ENCODE results near the gene EFNA2. TPM values are rescaled to one million over a fixed set of nuclear protein-coding genes. Genes with fewer than 3 reads are reported as not detected.

The EFNA2 gene
- total RNA-seq, 2 experiments from 2014 or later: not detected

- no peak overlapping the region for H3K27ac Mint-ChIP-seq
- no peaks in the 10 kb centered on the region for H3K27me3 Mint-ChIP-seq
- no peaks in the 10 kb centered on the region for H3K36me3 Mint-ChIP-seq (ENCODE audit: low read depth)
- DNase-seq: no peak
- peak overlapping the region; percentile 8 for H3K4me3 Mint-ChIP-seq
- no peaks in the 10 kb centered on the region for H3K4me1 Mint-ChIP-seq
- H3K9me3 Mint-ChIP-seq: no peaks in the 10 kb centered on the region
- POLR2A ChIA-PET: no interaction called here
- CTCF ChIA-PET: no interaction called here
Observed at GRCh38 chr19:1307755-1308303, 22.2 kb downstream of the EFNA2 start.

- no peaks in the 10 kb centered on the region for H3K36me3 Mint-ChIP-seq (ENCODE audit: low read depth)
- ChIA-PET CTCF (no interaction called here), POLR2A (no interaction called here)
- DNase-seq: no peak
- H3K27me3 Mint-ChIP-seq: peaks cover 2% of the 10 kb centered on the region
- no peak overlapping the region for H3K27ac Mint-ChIP-seq
- no peak overlapping the region for H3K4me3 Mint-ChIP-seq
- no peaks in the 10 kb centered on the region for H3K9me3 Mint-ChIP-seq
- H3K4me1 Mint-ChIP-seq: no peaks in the 10 kb centered on the region
Observed at GRCh38 chr19:1308718-1309117, 23.0 kb downstream of the EFNA2 start.

GRCh38 chr19:1309977-1310852, 24.5 kb downstream of the EFNA2 start:
- Mint-ChIP-seq H3K36me3 (ENCODE audit: low read depth) (no peaks in the 10 kb centered on the region), H3K4me1 (no peaks in the 10 kb centered on the region), H3K27me3 (peaks cover 2% of the 10 kb centered on the region), H3K9me3 (no peaks in the 10 kb centered on the region), H3K4me3 (no peak overlapping the region), H3K27ac (no peak overlapping the region)
- ChIA-PET POLR2A (no interaction called here), CTCF (no interaction called here)
- no peak for DNase-seq

- no peak for DNase-seq
- H3K36me3 Mint-ChIP-seq (ENCODE audit: low read depth): no peaks in the 10 kb centered on the region
- H3K4me1 Mint-ChIP-seq: no peaks in the 10 kb centered on the region
- no peaks in the 10 kb centered on the region for H3K9me3 Mint-ChIP-seq
- no peak overlapping the region for H3K27ac Mint-ChIP-seq
- peaks cover 2% of the 10 kb centered on the region for H3K27me3 Mint-ChIP-seq
- CTCF ChIA-PET: no interaction called here
- POLR2A ChIA-PET: no interaction called here
- H3K4me3 Mint-ChIP-seq: no peak overlapping the region
Observed at GRCh38 chr19:1310853-1311180, 25.1 kb downstream of the EFNA2 start.

- Mint-ChIP-seq H3K36me3 (ENCODE audit: low read depth) (no peaks in the 10 kb centered on the region), H3K4me1 (no peaks in the 10 kb centered on the region)
- CTCF ChIA-PET: interaction anchor here (0.9 kb wide), 1 partner anchor 43 kb away, joined by 3 read pairs; the partner anchor contains the start of gene CIRBP
Observed at GRCh38 chr19:1311543-1312091, 25.9 kb downstream of the EFNA2 start.

GRCh38 chr19:1312767-1313694, 27.4 kb downstream of the EFNA2 start:
- CTCF ChIA-PET: interaction anchor here (0.5 kb wide), 1 partner anchor 29 kb away, joined by 3 read pairs; no protein-coding TSS in a partner anchor
- H3K4me3 Mint-ChIP-seq: no peak overlapping the region
- POLR2A ChIA-PET: no interaction called here
- H3K9me3 Mint-ChIP-seq: no peaks in the 10 kb centered on the region
- H3K27ac Mint-ChIP-seq: no peak overlapping the region
- no peaks in the 10 kb centered on the region for H3K36me3 Mint-ChIP-seq (ENCODE audit: low read depth)
- no peak for DNase-seq
- no peaks in the 10 kb centered on the region for H3K4me1 Mint-ChIP-seq
- H3K27me3 Mint-ChIP-seq: peaks cover 12% of the 10 kb centered on the region

More at GRCh38 chr19:1311543-1312091, 25.9 kb downstream of the EFNA2 start:
- Mint-ChIP-seq H3K9me3 (no peaks in the 10 kb centered on the region), H3K4me3 (no peak overlapping the region), H3K27ac (no peak overlapping the region), H3K27me3 (peaks cover 3% of the 10 kb centered on the region)
- no peak for DNase-seq
- POLR2A ChIA-PET: interaction anchor here (0.5 kb wide), 1 partner anchor 191 kb away, joined by 4 read pairs; no protein-coding TSS in a partner anchor

GRCh38 chr19:1313695-1314613, 28.3 kb downstream of the EFNA2 start:
- CTCF ChIA-PET: interaction anchor here (0.5 kb wide), 1 partner anchor 28 kb away, joined by 3 read pairs; no protein-coding TSS in a partner anchor
- no peak overlapping the region for H3K27ac Mint-ChIP-seq
- no peaks in the 10 kb centered on the region for H3K9me3 Mint-ChIP-seq
- no peaks in the 10 kb centered on the region for H3K36me3 Mint-ChIP-seq (ENCODE audit: low read depth)
- DNase-seq: no peak
- H3K4me3 Mint-ChIP-seq: no peak overlapping the region
- no peaks in the 10 kb centered on the region for H3K4me1 Mint-ChIP-seq
- POLR2A ChIA-PET: no interaction called here
- peaks cover 16% of the 10 kb centered on the region for H3K27me3 Mint-ChIP-seq

- peak; percentile 38 for DNase-seq
- POLR2A ChIA-PET: no interaction called here
- CTCF ChIA-PET: interaction anchor here (0.7 to 0.8 kb wide), 2 partner anchors 39 to 67 kb away, joined by 3 read pairs; a partner anchor contains a TSS
- Mint-ChIP-seq H3K36me3 (ENCODE audit: low read depth) (no peaks in the 10 kb centered on the region), H3K27ac (no peak overlapping the region), H3K4me1 (no peaks in the 10 kb centered on the region), H3K9me3 (no peaks in the 10 kb centered on the region), H3K4me3 (no peak overlapping the region), H3K27me3 (peaks cover 21% of the 10 kb centered on the region)
Observed at GRCh38 chr19:1315470-1316166, 29.9 kb downstream of the EFNA2 start.

GRCh38 chr19:1316466-1316865, 30.8 kb downstream of the EFNA2 start:
- H3K4me3 Mint-ChIP-seq: no peak overlapping the region
- H3K4me1 Mint-ChIP-seq: no peaks in the 10 kb centered on the region
- no peaks in the 10 kb centered on the region for H3K36me3 Mint-ChIP-seq (ENCODE audit: low read depth)
- H3K9me3 Mint-ChIP-seq: no peaks in the 10 kb centered on the region
- ChIA-PET CTCF (interaction anchor here (1.1 kb wide), 1 partner anchor 67 kb away, joined by 3 read pairs; no protein-coding TSS in a partner anchor), POLR2A (no interaction called here)
- peaks cover 21% of the 10 kb centered on the region for H3K27me3 Mint-ChIP-seq
- no peak overlapping the region for H3K27ac Mint-ChIP-seq
- DNase-seq: no peak

- no peaks in the 10 kb centered on the region for H3K9me3 Mint-ChIP-seq
- H3K27ac Mint-ChIP-seq: no peak overlapping the region
- H3K36me3 Mint-ChIP-seq (ENCODE audit: low read depth): no peaks in the 10 kb centered on the region
- CTCF ChIA-PET: interaction anchor here (1.1 kb wide), 1 partner anchor 66 kb away, joined by 3 read pairs; no protein-coding TSS in a partner anchor
- H3K27me3 Mint-ChIP-seq: peaks cover 23% of the 10 kb centered on the region
- H3K4me1 Mint-ChIP-seq: no peaks in the 10 kb centered on the region
- H3K4me3 Mint-ChIP-seq: no peak overlapping the region
- DNase-seq: no peak
- POLR2A ChIA-PET: no interaction called here
Observed at GRCh38 chr19:1317274-1318003, 31.8 kb downstream of the EFNA2 start.

- H3K27me3 Mint-ChIP-seq: peaks cover 25% of the 10 kb centered on the region
- POLR2A ChIA-PET: no interaction called here
Observed at GRCh38 chr19:1318678-1319471, 33.2 kb downstream of the EFNA2 start.

More at GRCh38 chr19:1318678-1319471, 33.2 kb downstream of the EFNA2 start:
- H3K4me3 Mint-ChIP-seq: no peak overlapping the region
- DNase-seq: no peak
- CTCF ChIA-PET: no interaction called here
- no peak overlapping the region for H3K27ac Mint-ChIP-seq
- no peaks in the 10 kb centered on the region for H3K36me3 Mint-ChIP-seq (ENCODE audit: low read depth)
- H3K9me3 Mint-ChIP-seq: no peaks in the 10 kb centered on the region
- no peaks in the 10 kb centered on the region for H3K4me1 Mint-ChIP-seq
